HG02884 (cell line): ENCODE results near the gene FEN1.

Source experiments
- ATAC-seq: cut with Tn5 transposase; IDR thresholded peaks from one replicate; pipeline ENCODE4 v1.9.1; 2021; ENCODE audit warnings: mild to moderate bottlenecking, moderate library complexity; ENCODE audit not compliant: unreplicated experiment

FEN1 gene

GRCh38 chr11:61774411-61774810 is 18.3 kb upstream of the FEN1 start:
- no peak for ATAC-seq

GRCh38 chr11:61775106-61775505 is 17.6 kb upstream of the FEN1 start:
- ATAC-seq: no peak

GRCh38 chr11:61775606-61776554 is 16.8 kb upstream of the FEN1 start:
- ATAC-seq: no peak

GRCh38 chr11:61776561-61777075 is 16.1 kb upstream of the FEN1 start:
- no peak for ATAC-seq

GRCh38 chr11:61777234-61778090 is 15.2 kb upstream of the FEN1 start:
- no peak for ATAC-seq

GRCh38 chr11:61778357-61778886 is 14.3 kb upstream of the FEN1 start:
- ATAC-seq: no peak

- no peak for ATAC-seq
Measured at GRCh38 chr11:61778920-61779650, 13.6 kb upstream of the FEN1 start.

GRCh38 chr11:61779666-61780525 is 12.8 kb upstream of the FEN1 start:
- no peak for ATAC-seq

- ATAC-seq: no peak
Measured at GRCh38 chr11:61780581-61781162, 12.0 kb upstream of the FEN1 start.

- no peak for ATAC-seq
Measured at GRCh38 chr11:61781585-61781984, 11.1 kb upstream of the FEN1 start.

GRCh38 chr11:61782299-61782698 is 10.4 kb upstream of the FEN1 start:
- ATAC-seq: no peak

GRCh38 chr11:61782841-61783240 is 9.9 kb upstream of the FEN1 start:
- no peak for ATAC-seq

GRCh38 chr11:61783717-61784505 is 8.8 kb upstream of the FEN1 start:
- ATAC-seq: no peak

- ATAC-seq: no peak
Measured at GRCh38 chr11:61784506-61784805, 8.3 kb upstream of the FEN1 start.

- no peak for ATAC-seq
Measured at GRCh38 chr11:61785837-61786402, 6.8 kb upstream of the FEN1 start.

GRCh38 chr11:61787928-61788491 is 4.7 kb upstream of the FEN1 start:
- ATAC-seq: no peak

- no peak for ATAC-seq
Measured at GRCh38 chr11:61791737-61792309, 888 bp upstream of the FEN1 start.
